Peyer's patch (tissue), 4 donors: ENCODE data around the gene IMPA2. TPM values are rescaled to one million over a fixed set of nuclear protein-coding genes. Genes with fewer than 3 reads are reported as not detected.

Experiments
- DNase-seq, 3 donors: peaks; one replicate each; pipeline ENCODE4 v3.0.0-alpha.2; 2017 to 2019
- H3K27ac ChIP-seq, 4 donors: fragments of 200-600 bp; sonication (generic); one replicate each; pipeline ENCODE4 v1.5.1; 2016 to 2019
- H3K27me3 ChIP-seq, 2 donors: fragments of 200-600 bp; sonication (generic); one replicate each; pipeline ENCODE4 v1.5.1; 2019
- H3K36me3 ChIP-seq, 3 donors: fragments of 200-600 bp; sonication (generic); one replicate each; pipeline ENCODE4 v1.5.1; 2016 to 2019
- H3K4me1 ChIP-seq, 4 donors: fragments of 200-600 bp; sonication (generic); one replicate each; pipeline ENCODE4 v1.5.1; 2016 to 2019
- H3K4me3 ChIP-seq, 4 donors: fragments of 200-600 bp; sonication (generic); 1 replicate in 3 of 4; 2 replicates in 1 of 4; pipeline ENCODE4 v1.5.1; 2016 to 2019; ENCODE audit warnings: mild to moderate bottlenecking in 1 of 4
- H3K9me3 ChIP-seq, 4 donors: fragments of 200-600 bp; sonication (generic); one replicate each; pipeline ENCODE4 v1.5.1; 2016 to 2019; ENCODE audit warnings: mild to moderate bottlenecking in 1 of 4
- CTCF ChIP-seq, 6 experiments: fragments of 450-650 bp in 4 of 6; fragments of 200-600 bp in 2 of 6; sonication (generic) in 1 of 6; IDR thresholded peaks; one replicate each; pipeline ENCODE4 v1.5.1; 2017 to 2019; ENCODE audit warnings: antibody characterized with exemption in 6 of 6, mild to moderate bottlenecking in 3 of 6, moderate library complexity in 1 of 6
- POLR2A ChIP-seq, 2 donors: fragments of 450-650 bp; IDR thresholded peaks; one replicate each; pipeline ENCODE4 v1.5.1; 2017; ENCODE audit warnings: antibody characterized with exemption in 2 of 2, mild to moderate bottlenecking in 2 of 2, moderate library complexity in 2 of 2
- total RNA-seq, 4 donors: library from RNA; depleted of rRNA; stranded (reverse); fragments of >200 nt; gene quantifications; one replicate each; pipeline ENCODE4 v1.1.0, GENCODE V29; 2016

IMPA2 gene
- total RNA-seq, 4 donors from 2014 or later: 44.0 to 62.3 (median 56.3) TPM

- no peaks in the 10 kb centered on the region for H3K4me1 ChIP-seq
- no peak for TF ChIP-seq CTCF (IDR thresholded peaks at IDR 0.05)
- no peak for TF ChIP-seq POLR2A (IDR thresholded peaks at IDR 0.05)
- no peak overlapping the region for H3K27ac ChIP-seq
- no peaks in the 10 kb centered on the region for H3K9me3 ChIP-seq
- peaks cover 0 to 16% (median 0%) of the 10 kb centered on the region in 3 donors for H3K36me3 ChIP-seq
- no peak overlapping the region for H3K4me3 ChIP-seq
- H3K27me3 ChIP-seq: no peaks in the 10 kb centered on the region
- peak in 1 of 3 donors; percentile 15 for DNase-seq
Measured at GRCh38 chr18:12031181-12031580, 49.9 kb downstream of the IMPA2 start.

- H3K27me3 ChIP-seq: no peaks in the 10 kb centered on the region
- no peaks in the 10 kb centered on the region for H3K9me3 ChIP-seq
- no peaks in the 10 kb centered on the region for H3K4me1 ChIP-seq
- peaks cover 0 to 16% (median 0%) of the 10 kb centered on the region in 3 donors for H3K36me3 ChIP-seq
- TF ChIP-seq POLR2A (IDR thresholded peaks at IDR 0.05) (no peak), CTCF (IDR thresholded peaks at IDR 0.05) (no peak)
- peak in 1 of 3 donors; percentile 49 for DNase-seq
- H3K4me3 ChIP-seq: no peak overlapping the region
- H3K27ac ChIP-seq: no peak overlapping the region
Measured at GRCh38 chr18:12031846-12032245, 50.5 kb downstream of the IMPA2 start.

DNA sequence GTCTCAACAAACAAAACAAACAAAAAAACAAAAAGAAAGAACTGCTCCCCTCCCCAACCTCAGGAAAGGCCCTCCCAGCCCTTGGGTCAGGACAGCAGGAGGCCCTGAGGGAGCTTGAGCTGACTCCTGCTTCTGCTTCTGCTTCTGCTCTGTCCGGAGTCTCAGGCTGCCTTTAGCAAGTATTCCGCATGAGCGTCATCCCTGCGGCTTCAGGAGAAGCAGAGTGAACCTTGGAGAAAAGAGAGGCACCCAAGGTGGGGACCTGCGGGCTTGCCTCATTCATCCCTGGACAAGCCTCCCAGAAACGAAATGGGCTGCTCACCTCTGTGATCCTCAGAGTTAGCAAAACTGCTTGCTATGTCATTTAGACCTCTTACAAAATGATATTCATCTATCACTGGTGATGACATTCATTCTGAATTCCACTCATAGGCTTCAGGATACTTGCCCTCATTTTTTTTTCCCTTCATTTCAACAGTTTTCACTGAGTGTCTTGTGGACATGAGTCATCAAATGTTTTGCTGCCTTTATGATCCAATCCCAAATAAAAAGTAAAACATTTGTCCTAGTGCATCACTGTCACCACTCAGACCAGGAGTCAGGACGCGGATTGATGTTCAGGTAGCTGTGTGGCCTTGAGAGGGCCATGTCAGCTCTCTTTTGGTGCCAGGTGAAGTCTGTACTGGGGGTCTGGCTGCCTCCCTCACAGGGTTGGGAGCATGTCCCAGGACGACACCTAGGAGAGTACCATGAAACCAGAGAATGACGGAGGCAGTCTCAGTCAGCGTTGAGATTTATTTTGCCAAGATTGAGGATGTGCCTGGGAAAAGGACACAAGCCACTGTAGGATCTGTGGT is 51.7 kb downstream of the IMPA2 start:
- no peak overlapping the region for H3K4me3 ChIP-seq
- TF ChIP-seq POLR2A (IDR thresholded peaks at IDR 0.05) (no peak), CTCF (IDR thresholded peaks at IDR 0.05) (no peak)
- H3K4me1 ChIP-seq: peaks cover 0 to under 1% (median 0%) of the 10 kb centered on the region in 4 donors
- peak in 1 of 3 donors; percentile 36 for DNase-seq
- H3K27ac ChIP-seq: no peak overlapping the region
- H3K9me3 ChIP-seq: no peaks in the 10 kb centered on the region
- H3K27me3 ChIP-seq: no peaks in the 10 kb centered on the region
- peaks cover 0 to 16% (median 0%) of the 10 kb centered on the region in 3 donors for H3K36me3 ChIP-seq

DNA sequence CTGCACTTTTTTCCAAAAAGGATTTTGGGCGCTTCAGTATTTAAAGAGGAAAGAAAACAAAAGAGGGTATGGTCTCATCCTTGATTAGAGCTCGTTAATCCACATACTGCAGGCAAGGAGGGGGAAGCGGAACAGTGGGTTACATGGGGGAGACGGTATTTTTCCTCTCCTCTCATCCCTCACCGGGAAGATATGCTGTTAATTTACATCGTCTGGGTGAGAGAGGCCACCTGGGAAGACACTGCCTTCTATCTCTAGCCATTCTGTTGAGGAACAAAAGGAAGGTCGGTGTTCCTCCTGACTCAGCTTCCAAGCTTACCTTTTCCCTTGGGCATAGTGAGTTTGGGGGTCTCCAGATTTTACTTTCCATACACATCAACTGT is 52.3 kb downstream of the IMPA2 start:
- Histone ChIP-seq H3K27me3 (no peaks in the 10 kb centered on the region), H3K36me3 (peaks cover 0 to 10% (median 0%) of the 10 kb centered on the region in 3 donors), H3K9me3 (no peaks in the 10 kb centered on the region), H3K4me1 (peaks cover 0 to 6% (median 4%) of the 10 kb centered on the region in 4 donors), H3K27ac (no peak overlapping the region), H3K4me3 (no peak overlapping the region)
- peak in 1 of 3 donors; percentile 4 for DNase-seq
- TF ChIP-seq POLR2A (IDR thresholded peaks at IDR 0.05): no peak
- no peak for TF ChIP-seq CTCF (IDR thresholded peaks at IDR 0.05)

DNA sequence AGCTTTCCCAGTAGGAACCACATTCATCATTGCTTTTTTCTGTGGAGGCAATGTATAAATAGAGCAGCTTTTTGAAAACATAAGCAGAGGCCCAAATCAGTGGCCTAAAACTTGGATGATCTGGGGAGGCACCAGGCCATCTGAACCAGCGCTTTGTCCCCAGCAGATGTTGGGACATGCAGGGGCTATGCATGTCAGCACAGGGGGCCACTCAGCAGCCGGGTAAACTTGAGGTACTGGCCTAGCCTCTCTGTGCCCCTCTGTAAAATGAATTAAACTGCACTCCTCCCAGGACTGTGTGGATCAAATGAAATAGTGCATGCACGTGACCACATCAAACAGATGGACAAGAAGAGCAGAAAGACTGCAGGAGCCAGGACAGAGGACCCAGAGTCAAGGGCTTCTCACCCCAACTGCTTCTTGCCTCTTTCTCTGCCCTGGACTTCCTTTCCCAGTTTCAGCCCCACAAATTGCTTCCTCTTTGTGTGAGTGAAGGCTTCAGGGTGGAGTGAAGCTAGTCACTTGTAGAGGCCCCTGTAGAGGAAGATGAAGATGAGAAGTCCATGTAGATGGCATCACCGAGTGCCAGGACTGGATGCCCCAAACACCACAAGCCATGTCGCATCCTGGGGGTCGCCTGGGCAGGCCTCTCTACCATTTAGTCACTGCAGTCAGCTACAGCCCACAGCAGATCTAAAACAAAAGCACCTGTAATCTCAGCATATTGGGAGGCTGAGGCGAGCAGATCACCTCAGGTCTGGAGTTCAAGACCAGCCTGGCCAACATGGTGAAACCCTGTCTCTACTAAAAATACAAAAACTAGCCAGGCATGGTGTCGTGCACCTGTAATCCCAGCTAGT is 53.2 kb downstream of the IMPA2 start:
- Histone ChIP-seq H3K4me3 (no peak overlapping the region), H3K4me1 (peaks cover 0 to 10% (median 6%) of the 10 kb centered on the region in 4 donors), H3K27me3 (no peaks in the 10 kb centered on the region), H3K36me3 (peaks cover 0 to 7% (median 0%) of the 10 kb centered on the region in 3 donors), H3K9me3 (no peaks in the 10 kb centered on the region), H3K27ac (no peak overlapping the region)
- peak in 1 of 3 donors; percentile 34 for DNase-seq
- TF ChIP-seq POLR2A (IDR thresholded peaks at IDR 0.05) (no peak), CTCF (IDR thresholded peaks at IDR 0.05) (no peak)
